GM21825 (cell line): ENCODE measurements around the gene TFF3.

Experiments used
- ATAC-seq: cut with Tn5 transposase; IDR thresholded peaks from one replicate; pipeline ENCODE4 v1.9.1; 2021; ENCODE audit warnings: mild to moderate bottlenecking, moderate library complexity; ENCODE audit not compliant: unreplicated experiment

TFF3 gene

GRCh38 chr21:42324896-42325295 lies 9.7 kb upstream of the TFF3 start:
- no peak for ATAC-seq

DNA sequence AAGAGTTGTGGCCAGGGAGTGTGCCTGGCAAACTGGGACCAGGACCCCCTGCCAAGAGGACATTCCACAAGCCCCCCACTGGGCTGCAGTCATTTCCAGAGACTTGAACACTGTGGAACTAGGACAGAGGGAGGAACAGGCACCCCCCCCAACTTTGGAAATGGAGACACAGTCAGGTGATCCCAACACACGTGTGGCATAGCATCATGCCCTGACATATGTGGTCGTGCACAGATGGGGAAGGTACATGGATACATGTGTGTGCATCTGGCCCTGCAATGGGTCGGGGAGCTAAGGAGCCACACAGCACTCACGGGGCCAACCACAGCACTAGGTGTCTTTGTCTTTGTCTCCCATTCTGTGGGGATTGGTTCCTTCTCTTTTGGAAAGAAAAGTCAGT lies 6.6 kb upstream of the TFF3 start:
- ATAC-seq = no peak

GRCh38 chr21:42321231-42321630 lies 6.0 kb upstream of the TFF3 start:
- ATAC-seq = no peak

GRCh38 chr21:42320791-42321190 lies 5.6 kb upstream of the TFF3 start:
- ATAC-seq = no peak

DNA sequence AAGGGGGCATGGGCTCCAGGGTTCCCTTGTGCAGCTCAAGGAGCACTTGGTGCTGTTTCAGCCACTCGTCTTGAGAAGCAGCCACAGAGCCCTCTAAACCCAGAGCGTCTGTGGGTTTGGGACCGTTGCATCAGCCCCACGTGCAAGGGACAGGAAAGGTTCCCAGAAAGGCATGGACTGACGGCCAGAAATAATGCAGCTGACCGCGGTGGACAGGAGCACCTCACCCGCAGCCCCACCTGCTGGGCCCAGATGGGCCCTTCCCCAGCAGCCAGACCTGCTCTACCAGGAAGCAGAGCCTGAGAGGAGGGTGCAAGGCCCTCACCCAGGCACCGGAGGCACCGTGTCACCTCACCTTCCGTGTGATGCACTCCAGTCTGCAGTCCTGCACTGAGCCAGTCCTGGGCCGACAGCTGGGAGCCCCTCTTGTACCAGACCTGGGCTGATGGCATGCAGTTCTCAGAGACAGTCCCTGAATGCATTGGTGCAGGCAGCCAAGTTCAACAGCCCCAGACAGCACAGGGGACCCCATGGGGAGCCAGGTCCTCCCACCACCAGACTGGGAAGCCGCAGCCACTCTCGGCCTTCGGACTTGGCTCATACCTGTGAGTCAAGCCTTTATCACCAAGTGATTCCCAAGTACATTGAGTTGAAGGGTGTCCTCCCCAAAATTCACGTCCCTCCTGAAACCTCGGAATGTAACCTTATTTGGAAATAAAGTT lies 4.8 kb upstream of the TFF3 start:
- no peak for ATAC-seq

DNA sequence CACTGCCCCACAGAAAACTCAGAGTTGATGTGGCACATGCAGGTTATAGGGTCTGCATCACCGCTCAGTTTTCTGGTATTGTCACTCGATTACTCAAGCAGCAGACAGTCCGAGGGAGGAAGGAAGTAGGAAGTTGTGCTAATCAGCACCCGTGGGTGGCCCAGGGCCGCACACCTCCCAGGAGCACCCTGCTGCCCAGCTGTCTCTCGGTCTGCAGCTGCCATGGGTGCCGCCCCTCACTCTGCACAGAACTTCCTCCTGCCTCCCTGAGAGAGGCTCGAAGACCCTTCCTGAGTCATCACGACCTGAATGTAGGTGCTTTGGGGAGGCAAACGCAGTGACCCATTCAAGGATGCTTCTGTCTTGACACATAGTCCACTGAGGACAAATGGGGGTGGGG lies 4.2 kb upstream of the TFF3 start:
- ATAC-seq = no peak

DNA sequence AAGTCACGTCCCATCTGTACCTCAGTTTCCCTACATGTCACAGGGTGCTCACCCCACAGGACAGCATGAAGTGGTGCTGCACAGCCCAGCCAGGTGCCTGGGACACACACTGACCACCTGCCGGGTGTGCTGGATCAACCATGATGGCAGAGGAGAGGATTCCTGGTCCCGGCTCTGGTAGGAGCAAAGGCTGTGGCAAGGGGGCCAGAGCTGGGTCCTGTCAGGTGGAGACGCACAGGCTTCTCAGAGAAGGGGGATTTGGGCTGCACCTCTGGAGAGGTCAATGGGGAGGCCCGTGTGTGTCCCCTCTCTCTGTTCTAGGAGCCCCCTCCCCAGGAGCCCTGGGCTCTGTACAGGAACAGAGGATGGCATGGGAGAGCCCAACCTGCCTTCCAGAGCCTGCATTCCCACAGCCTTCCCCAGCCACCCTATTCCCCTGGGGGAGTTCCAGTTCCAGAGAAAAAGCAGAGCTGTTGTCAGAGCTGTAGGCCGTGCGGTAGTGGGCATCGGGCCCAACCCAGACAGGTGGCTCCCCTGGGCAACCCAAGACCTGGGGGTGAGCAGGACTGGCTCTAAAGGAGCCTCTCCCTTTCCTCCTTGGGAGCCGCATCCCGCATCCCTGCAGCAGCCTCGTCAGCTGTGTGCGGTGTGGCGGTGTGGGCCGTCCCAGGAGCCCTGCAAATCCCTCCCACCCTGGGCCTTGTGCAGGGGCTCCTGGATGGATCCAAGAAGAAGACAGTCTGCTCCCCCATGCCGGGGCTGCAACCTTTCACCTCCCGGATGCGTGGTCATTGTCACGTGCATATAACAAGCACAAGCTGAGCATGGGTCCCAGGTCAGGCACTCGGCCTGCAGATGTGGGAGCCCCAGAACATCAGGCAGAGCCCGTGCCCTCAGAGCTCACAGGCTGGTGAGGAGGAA lies 2.9 kb upstream of the TFF3 start:
- ATAC-seq = no peak

GRCh38 chr21:42317341-42317741 lies 2.1 kb upstream of the TFF3 start:
- ATAC-seq = no peak

- no peak for ATAC-seq
Observed at GRCh38 chr21:42316891-42317290, 1.7 kb upstream of the TFF3 start.

- no peak for ATAC-seq
Observed at GRCh38 chr21:42314616-42315295, 453 bp downstream of the TFF3 start.

DNA sequence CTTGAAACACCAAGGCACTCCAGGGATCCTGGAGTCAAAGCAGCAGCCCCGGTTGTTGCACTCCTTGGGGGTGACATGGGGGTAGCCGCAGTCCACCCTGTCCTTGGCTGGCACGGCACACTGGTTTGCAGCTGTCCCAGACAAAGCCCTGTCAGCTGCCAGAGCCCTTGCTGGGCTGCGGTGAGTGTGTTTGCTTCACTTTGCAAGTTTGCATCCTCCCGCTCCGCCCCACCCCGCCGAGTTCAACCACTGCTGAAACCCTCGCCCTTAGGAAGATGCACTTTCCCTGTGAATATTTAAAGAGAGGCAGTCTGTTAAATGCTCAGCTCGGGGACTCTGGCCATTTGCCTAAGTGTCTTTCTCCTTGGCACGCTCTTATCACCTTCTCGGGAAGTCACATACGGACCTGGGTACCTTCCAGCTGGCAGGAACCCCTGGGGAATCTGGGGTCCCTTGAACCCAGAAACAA lies 1.7 kb downstream of the TFF3 start:
- ATAC-seq = no peak

DNA sequence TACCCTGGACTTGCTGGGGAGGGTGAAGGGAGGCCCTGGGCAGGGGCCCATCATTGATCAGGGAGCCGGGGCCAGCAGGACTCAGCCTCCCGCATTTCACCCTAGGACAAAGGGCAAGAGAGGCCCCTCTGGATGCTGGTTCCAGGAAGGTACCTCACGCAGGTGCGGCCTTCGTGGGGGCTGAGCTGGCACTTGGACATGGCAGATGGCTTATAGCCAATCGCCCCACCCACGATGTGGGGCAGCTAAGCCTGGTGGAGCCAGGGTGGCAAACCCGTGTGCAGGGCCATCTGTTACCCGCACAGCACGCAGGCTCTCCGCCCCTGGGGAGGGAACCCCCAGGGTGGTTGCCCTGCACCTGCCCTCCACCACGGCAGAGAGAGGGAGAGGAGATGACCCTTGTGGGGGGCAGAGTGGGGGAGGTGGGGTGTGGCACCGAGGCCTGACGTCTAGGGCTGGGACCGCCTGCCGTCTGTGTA lies 2.5 kb downstream of the TFF3 start:
- no peak for ATAC-seq

GRCh38 chr21:42311816-42312625 lies 3.2 kb downstream of the TFF3 start:
- ATAC-seq = no peak

- no peak for ATAC-seq
Observed at GRCh38 chr21:42311160-42311559, 4.0 kb downstream of the TFF3 start.

GRCh38 chr21:42310411-42311001 lies 4.7 kb downstream of the TFF3 start:
- ATAC-seq = no peak

- ATAC-seq = no peak
Observed at GRCh38 chr21:42309753-42310213, 5.4 kb downstream of the TFF3 start.

GRCh38 chr21:42308914-42309752 lies 6.1 kb downstream of the TFF3 start:
- no peak for ATAC-seq

GRCh38 chr21:42308161-42308913 lies 6.9 kb downstream of the TFF3 start:
- no peak for ATAC-seq
